ENCODE results near the gene TCEA2. TPM values are rescaled to one million over a fixed set of nuclear protein-coding genes. Genes with fewer than 3 reads are reported as not detected.
A peak's percentile ranks its signal among the peaks of the same experiment; 100 is the strongest.

TCEA2 gene
- total and polyA plus RNA-seq, 8 donors: 11.6 to 52.9 (median 14.1) TPM

GRCh38 chr20:64113444-64113775 is 50.4 kb downstream of the TCEA2 start:
- FAIRE-seq: no peak
- 47 to 57% methylated on average over 6 of the region's 6 CpGs for WGBS, 2 donors
- no peak for TF ChIP-seq CTCF (IDR thresholded peaks at IDR 0.05)
- Histone ChIP-seq H3K36me3 (no peaks in the 10 kb centered on the region), H3K27me3 (no peaks in the 10 kb centered on the region), H3K27ac (no peak overlapping the region), H3K4me1 (no peaks in the 10 kb centered on the region), H3K9me3 (no peaks in the 10 kb centered on the region), H3K4me3 (no peak overlapping the region)
- intact Hi-C loops (cut with DNase I): no loop called here
- ATAC-seq: no peak
- peak in 1 of 6 donors; percentile 29 for DNase-seq

GRCh38 chr20:64113796-64114355 is 50.9 kb downstream of the TCEA2 start:
- Histone ChIP-seq H3K36me3 (no peaks in the 10 kb centered on the region), H3K4me3 (no peak overlapping the region), H3K27ac (no peak overlapping the region), H3K9me3 (no peaks in the 10 kb centered on the region), H3K27me3 (no peaks in the 10 kb centered on the region), H3K4me1 (no peaks in the 10 kb centered on the region)
- DNase-seq (peak in 1 of 6 donors; percentile 42), FAIRE-seq (no peak), ATAC-seq (no peak)
- no peak for TF ChIP-seq CTCF (IDR thresholded peaks at IDR 0.05)
- intact Hi-C loops (cut with DNase I): no loop called here
- 64 to 77% methylated on average over 13 of the region's 13 CpGs for WGBS, 2 donors

GRCh38 chr20:64114356-64114971 is 51.5 kb downstream of the TCEA2 start:
- H3K27ac ChIP-seq: no peak overlapping the region
- no peak for TF ChIP-seq CTCF (IDR thresholded peaks at IDR 0.05)
- intact Hi-C loops (cut with DNase I): no loop called here
- no peaks in the 10 kb centered on the region for H3K4me1 ChIP-seq
- H3K4me3 ChIP-seq: no peak overlapping the region
- H3K27me3 ChIP-seq: no peaks in the 10 kb centered on the region
- H3K36me3 ChIP-seq: no peaks in the 10 kb centered on the region
- H3K9me3 ChIP-seq: no peaks in the 10 kb centered on the region
- WGBS, 2 donors: 65 to 72% methylated on average over 13 to 14 of the region's 14 CpGs
- ATAC-seq (no peak), FAIRE-seq (no peak), DNase-seq (peak in 1 of 6 donors; percentile 51)

- WGBS, 2 donors: 49 to 68% methylated on average over 14 of the region's 14 CpGs
- H3K9me3 ChIP-seq: no peaks in the 10 kb centered on the region
- no peak for TF ChIP-seq CTCF (IDR thresholded peaks at IDR 0.05)
- no peak overlapping the region for H3K27ac ChIP-seq
- ATAC-seq (no peak), DNase-seq (peak in 1 of 6 donors; percentile 28), FAIRE-seq (no peak)
- H3K27me3 ChIP-seq: no peaks in the 10 kb centered on the region
- H3K4me3 ChIP-seq: no peak overlapping the region
- intact Hi-C loops (cut with DNase I): no loop called here
- no peaks in the 10 kb centered on the region for H3K36me3 ChIP-seq
- no peaks in the 10 kb centered on the region for H3K4me1 ChIP-seq
These were observed 52.3 kb downstream of the TCEA2 start for GRCh38 chr20:64115171-64115911.

- Histone ChIP-seq H3K27ac (no peak overlapping the region), H3K4me3 (no peak overlapping the region), H3K9me3 (no peaks in the 10 kb centered on the region), H3K4me1 (no peaks in the 10 kb centered on the region), H3K27me3 (peaks cover 0 to 4% (median 0%) of the 10 kb centered on the region in 4 donors), H3K36me3 (no peaks in the 10 kb centered on the region)
- intact Hi-C loops (cut with DNase I): no loop called here
- WGBS, 2 donors: 69 to 76% methylated on average over 21 of the region's 21 CpGs
- peak in 1 of 6 donors; percentile 12 for DNase-seq
- ATAC-seq: no peak
- no peak for TF ChIP-seq CTCF (IDR thresholded peaks at IDR 0.05)
- FAIRE-seq: no peak
These were observed 53.0 kb downstream of the TCEA2 start for GRCh38 chr20:64116016-64116415.
